ENCODE results near the gene SCG5. TPM values are rescaled to one million over a fixed set of nuclear protein-coding genes. Genes with fewer than 3 reads are reported as not detected.

Gene SCG5
- total RNA-seq, 1 donor from 2014 or later: 4.4 TPM

DNA sequence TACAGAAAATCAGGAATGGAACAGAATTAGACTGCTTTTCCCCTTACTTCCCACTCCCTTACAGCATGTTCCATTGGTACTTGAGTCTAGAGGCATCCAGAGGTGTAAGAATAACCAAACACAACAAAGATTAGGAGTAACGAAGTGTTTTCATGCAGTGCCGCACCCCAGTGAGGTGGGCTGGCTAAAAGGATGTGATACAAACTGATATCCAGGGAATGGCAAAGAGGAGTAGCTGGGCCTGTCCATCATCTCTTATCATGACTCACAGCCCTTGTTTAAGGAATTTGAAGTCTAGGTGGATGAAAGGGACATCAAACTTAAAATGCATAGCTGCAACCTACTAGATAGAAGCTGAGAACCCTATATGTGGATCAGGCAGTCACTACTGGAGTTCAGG is 16.4 kb downstream of the SCG5 start:
- no peak for DNase-seq (ENCODE audit: extremely low read depth, low read depth, low spot score)

DNA sequence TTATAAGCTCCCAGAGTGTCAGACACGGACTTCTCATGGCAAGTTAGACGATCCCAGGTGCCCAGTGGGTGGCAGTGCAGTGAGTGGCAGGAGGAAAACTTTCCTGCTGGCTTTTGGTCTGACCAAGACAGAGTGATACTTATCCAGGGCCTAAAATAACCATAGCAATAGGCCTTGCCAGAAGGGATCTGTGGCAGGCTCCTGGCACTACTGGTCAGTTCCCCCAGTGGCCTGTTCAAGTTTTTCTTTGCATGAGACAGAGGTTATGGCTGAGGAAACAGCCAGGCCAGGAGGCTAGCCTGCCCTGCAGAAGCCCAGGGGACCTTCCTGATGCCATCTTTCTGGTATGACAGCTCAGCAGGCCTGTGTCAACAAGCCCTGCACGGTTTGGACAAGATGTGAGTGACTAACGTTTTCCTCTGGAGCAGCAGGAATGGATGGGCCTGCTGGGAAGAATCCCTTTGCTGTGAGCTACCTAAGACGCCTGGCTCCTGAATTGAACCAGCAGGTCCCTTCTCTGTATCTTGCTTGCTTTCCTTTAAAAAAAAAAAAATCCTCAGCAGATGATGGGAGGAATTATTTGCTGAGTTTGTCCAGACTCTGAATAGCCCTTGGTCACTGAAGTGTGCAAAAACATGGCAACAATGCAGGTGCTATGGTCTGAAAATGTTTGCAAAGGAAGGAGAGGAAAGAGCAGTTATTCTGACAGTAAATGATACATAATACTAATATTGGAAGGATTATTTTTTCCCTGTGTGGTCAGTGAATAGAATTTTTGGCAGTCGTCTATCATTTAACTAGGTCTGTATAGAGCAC is 18.0 kb downstream of the SCG5 start:
- DNase-seq (ENCODE audit: extremely low read depth, low read depth, low spot score): no peak

DNA sequence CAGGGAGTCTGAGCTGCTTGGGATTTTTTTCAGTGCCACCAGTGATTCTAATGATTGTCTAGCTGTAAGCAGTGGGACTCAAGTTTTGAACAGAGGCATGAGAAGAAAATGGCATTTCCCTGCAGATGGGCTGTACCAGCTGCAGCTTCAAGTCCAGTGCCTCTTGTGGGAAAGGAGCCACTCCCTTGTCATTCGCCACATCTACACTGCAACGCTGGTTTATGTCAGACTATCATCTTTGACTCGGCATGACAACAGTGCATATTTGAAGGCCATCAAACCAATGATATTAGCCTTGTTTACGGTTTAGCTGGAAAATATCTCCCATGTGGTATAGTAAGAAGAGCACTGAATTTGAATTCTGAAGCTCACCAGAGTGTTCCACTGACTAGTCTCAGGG is 22.2 kb downstream of the SCG5 start:
- DNase-seq (ENCODE audit: extremely low read depth, low read depth, low spot score): no peak

DNA sequence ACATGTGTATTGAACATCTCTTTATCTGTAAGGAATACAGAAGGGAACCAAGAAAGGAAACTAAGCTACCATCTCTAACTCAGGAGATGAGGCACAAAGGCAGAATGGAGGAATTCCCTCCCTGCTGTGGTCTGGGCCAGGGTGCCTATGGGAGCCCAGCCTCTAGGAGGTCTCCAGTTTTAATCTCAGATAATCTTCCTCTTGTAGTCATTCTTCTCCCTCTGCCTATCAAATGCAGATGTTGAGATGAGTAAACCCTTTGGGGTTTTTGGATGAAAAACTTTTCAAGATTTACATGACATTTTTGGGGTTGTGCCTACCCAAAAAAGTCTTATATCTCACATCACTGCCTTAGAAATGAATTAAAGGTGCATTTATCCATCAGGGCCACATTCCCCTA is 23.3 kb downstream of the SCG5 start:
- DNase-seq (ENCODE audit: extremely low read depth, low read depth, low spot score): no peak

DNA sequence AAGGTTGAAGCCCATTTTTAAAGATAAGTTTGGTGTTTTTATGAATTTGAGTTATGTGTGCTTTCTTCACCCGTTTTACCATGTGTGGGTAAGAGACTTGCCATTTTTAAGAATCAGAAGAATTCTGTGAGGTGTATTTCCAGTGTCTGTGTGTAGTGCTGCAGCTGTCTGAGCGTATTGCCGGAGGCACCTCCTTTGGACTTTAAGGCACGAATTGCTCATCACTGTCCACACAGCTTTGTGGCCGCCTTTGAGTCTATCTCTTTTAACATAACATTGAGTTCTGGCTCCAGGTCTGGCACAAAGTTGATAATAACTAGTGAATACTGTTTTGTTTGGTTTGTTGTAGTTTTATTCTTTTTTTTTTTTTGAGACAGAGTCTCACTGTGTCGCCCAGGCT is 25.8 kb downstream of the SCG5 start:
- no peak for DNase-seq (ENCODE audit: extremely low read depth, low read depth, low spot score)

DNA sequence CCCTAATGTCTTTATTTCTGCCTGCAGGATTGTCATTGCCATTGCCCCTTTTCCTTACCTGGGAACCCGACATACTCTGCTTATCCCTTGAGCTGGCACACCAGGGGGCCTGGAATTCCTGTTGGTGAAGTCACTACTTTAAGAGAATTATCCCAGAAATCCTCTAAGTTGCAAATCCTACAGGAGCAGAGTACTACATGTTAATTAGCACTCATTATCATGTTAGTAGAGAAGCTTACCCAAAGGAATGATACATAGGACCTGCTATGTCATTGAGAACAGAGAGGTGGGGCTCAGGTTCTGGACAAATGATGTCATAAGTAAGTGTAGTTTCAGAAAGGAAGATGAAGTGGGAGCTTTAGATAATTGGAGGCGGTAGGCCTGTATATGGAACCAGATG is 27.4 kb downstream of the SCG5 start:
- DNase-seq (ENCODE audit: extremely low read depth, low read depth, low spot score): no peak

DNA sequence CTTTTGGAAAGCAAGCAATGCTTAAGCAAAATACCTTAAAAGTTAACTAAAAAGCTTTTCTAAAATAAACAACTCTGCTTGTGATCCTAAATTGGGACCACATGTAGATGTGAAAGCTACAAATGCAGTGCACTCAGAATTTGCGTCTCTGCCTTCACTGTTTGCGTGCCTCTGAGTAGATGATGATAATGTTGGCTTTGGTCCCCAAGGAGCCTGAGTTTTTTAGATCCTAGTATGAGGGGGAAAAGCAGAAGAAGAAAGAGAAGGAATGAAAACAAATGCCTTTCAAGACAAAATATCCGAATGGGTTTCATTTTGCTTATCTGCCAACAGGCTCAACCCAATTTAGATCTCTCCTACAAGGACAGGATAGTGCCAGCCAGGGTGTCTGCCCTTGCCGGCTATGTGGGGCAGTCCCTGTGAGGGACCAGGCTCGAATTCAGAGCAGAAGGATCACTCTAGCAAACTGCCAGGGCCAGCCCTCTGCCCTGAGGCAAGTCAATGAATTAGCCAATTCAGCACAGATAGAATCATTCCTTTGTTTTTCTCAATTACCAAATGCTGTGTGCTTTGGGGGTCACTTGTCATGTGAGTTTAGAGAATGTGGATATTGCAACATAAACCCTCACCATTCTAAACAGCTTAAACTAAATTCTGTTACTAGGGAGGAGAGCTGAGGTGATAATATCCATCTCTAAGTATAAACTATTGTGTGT is 28.5 kb downstream of the SCG5 start:
- no peak for DNase-seq (ENCODE audit: extremely low read depth, low read depth, low spot score)

DNA sequence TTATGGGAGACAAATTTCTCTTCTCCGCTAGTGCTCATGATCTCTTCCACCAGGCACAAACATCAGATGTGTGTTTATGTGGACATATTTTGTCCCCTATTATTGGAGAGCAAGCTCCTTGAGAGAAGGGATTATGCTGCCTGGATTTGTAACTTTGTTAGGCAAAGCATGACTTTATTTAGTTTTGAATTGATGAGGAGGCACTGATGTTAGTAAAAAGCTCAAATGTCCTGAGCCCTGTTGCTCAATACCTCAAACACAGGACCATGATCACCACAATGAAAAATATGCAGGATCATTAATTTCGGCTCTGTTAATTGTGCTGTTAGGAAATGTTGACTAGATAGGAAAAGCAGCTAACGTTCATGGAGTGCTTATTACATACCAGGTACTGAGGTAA is 29.1 kb downstream of the SCG5 start:
- DNase-seq (ENCODE audit: extremely low read depth, low read depth, low spot score): no peak

DNA sequence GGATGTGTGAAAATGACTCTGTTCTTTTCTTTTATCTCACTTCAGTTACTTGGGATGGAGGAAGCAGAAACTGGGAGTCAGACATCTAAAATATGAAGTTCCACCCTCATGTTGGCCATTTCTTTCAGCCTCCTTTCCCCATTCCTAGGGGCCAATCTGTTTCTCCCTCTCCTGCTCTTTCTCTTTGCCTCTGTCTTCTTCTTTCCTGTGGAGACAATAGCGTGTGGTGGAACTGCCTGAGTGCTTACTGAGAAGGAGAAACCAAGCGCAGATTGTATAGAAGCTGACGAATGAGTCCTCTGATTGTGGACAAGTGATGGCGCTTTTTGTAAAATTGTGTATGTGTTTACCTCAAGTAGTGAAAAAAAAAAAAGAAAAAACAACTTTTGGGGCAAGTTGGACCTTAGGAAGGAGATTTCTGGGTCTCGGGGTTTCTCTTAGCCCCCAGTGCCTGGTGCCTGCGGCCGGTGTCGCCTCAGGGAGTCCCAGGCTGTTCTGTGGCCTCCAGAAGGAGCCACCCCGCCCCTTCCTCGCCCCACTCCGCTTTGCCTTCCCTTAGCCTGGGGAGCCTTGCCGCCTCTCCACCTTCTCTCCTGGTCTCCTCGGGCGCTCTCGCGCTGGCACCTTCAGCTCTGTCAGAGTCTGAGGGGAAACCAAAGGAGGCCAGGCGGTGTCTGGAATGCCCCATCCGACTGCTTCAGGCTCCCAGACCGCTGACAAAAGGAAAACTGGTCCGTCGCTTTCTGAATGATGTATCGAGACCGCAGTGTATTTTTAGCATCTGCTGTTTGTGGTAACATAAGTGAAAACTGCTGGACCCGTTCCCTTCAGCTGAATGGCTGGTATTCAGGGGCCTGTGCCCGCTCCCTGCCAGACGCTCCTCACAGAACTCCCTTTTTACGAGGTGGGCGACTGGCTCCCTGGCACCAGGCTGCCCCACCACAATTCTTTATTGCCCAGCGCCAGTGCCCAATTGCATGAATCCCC is 30.1 kb downstream of the SCG5 start:
- DNase-seq (ENCODE audit: extremely low read depth, low read depth, low spot score): no peak

DNA sequence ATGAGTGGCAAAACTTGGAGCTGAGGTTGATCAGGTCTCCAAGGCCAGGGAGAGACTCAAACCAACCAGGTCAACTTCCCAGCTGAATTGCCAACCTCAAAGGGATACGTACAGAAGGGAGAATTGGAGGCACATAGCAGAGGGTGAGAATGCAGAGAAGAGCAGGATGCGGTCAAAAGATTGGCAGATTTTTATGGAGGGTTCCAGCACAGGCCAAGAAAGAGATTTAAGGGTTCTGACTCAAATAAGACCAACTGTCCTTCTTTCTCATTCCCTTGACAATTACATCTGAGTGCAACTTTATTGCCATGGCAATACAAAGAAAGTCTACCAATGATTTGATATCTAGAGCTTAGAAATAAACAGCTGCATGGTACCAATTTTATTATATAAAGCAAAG is 33.2 kb downstream of the SCG5 start:
- no peak for DNase-seq (ENCODE audit: extremely low read depth, low read depth, low spot score)

DNA sequence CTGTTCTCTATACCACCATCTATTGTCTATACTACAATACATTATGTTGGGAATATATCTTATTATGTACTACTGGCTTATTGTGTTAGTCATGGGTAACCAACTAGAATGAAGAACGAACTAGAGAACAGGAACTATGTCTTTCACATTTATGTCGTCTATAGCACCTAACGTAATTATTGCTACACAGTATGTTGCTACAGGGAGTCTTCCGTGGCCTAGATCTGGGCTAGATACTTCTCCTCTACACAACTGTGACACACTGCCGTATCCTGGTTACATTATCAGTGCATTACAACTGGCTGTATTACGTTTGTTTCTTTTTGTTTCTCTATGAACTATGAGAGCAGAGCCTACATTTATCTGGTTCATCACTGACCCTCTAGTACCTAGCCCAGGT is 34.0 kb downstream of the SCG5 start:
- DNase-seq (ENCODE audit: extremely low read depth, low read depth, low spot score): no peak

DNA sequence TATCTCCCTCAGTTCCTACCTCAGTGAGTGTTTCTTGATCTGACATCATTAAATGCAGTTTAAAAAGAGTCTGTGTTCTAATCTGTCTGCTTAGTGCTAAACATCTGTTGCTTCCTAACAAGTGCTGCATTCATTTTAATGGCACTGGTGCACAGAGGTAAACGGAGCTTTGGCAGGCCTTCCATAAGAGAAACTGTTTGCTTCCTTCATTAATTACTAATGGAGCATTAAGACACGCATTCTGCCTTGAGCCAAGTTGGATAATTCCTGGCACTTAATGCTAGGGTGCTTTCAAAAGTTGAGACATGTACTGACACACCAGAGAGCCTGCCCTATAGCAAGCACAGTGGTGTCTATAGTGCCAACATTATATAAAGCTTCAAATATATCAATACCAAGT is 34.7 kb downstream of the SCG5 start:
- DNase-seq (ENCODE audit: extremely low read depth, low read depth, low spot score): no peak

DNA sequence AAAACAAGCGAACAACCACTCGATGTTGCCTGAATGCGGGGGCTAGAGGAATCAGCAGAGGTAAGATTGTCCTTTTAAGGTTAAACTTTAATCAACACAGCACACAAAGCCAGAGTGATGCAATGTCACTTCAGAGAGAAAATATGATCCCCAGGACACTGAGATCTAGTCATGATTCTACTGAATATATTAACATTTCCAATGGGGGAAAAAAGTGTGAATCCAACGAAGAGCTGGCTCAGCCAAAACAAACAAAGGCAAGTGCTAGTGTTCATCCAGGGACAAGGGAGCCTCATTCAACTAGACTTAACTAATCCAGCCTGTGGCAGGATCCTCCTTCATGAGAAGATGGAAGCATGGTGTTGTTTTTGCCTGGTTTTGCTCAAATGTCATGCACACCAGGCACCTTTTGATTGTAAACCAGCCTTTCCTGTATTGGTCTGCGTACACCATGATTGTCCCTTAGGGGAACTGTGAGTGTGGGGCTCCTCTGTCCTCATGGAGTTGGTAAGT is 35.8 kb downstream of the SCG5 start:
- DNase-seq (ENCODE audit: extremely low read depth, low read depth, low spot score): no peak

DNA sequence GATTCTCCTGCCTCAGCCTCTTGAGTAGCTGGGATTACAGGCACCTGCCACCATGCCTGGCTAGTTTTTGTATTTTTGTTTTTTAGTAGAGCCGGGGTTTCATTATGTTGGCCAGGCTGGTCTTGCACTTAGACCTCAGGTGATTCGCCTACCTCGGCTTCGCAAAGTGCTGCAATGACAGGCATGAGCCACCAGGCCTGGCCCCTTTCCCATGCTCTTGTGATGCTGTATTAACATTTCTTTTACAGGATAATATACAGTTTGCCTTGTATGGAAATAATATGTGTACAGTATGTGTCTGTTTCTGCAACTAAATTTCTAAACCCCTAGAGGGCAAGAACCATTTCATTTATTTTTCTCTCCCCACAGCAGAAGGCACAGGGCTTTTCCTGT is 37.8 kb downstream of the SCG5 start:
- no peak for DNase-seq (ENCODE audit: extremely low read depth, low read depth, low spot score)

DNA sequence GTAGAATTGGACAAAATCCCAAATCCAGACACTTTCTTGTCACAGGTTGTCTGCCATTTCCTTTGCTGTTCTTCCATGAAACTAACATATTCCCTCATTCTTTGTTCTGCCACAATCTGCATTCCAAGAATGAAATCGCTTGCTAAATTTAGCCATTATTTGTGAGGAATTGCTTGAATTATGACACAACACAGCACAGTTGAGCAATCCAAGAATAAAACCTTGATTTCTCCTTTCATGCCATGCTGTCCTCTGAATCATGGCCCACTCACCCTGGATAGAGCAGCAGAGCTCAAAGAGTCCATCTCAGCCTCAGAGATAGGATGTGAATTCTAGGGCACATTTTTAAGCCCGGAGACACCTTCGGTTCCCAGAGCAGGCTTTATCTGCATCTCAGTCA is 41.1 kb downstream of the SCG5 start:
- DNase-seq (ENCODE audit: extremely low read depth, low read depth, low spot score): no peak

DNA sequence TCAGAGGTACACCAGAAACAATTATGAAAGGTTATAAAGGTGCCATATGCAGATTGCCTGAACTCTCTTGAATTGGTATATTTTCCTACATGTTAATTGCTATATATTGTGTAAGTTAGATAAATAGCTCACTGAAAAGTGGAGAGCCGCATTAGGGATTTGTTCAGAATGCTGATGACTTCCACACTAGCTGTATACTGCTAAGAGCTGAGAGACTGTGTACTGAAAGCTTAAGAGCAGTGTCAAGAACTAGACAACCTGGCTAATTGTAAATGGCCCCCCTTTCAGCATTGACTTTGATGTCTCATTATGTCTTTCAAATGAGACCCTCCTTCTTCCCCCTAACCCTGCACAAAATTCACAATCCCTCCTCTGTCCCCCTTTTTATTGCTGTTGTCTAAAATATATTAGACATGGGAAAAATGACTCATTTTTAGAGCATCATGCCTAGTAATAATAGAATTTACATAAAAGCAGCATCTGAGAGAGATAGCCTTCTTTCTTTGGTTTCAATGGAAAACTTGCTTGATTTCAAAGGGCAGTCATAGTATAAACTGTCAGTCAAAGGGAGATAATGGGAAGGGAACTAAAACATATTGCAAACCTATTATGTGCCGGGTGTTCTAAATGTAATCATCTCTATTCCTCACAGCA is 41.6 kb downstream of the SCG5 start:
- no peak for DNase-seq (ENCODE audit: extremely low read depth, low read depth, low spot score)

DNA sequence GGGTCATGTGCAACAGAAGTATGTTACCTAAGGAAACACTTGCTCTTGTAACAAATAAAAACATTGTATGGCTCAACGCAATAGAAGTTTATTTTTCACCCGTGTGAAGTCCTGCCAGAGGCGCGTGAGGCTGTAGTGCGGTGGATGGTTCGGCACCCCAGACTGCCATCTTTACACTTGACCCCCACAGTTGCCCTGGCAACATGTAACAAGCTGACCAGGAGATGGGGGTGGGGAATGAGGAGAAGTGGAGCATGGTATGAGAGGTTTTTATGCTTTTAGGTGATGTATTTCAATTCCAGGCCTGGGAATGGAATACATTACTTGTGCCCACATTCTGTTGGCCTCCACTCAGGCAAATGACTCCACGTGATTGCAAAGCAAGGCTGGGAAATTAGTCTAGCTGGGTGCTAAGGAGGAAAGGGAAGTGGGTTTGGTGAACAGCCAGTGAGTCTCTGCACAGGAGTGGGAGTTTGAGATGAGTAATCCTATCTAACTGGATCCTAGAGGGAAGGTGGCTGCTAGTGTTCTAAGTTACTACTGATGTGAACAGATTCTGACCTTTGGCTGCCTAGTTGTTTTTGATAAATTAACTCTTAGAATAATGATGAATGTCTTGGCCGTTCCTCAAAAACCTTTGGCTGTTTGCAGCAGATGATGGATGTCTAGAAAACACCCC is 42.5 kb downstream of the SCG5 start:
- DNase-seq (ENCODE audit: extremely low read depth, low read depth, low spot score): no peak

DNA sequence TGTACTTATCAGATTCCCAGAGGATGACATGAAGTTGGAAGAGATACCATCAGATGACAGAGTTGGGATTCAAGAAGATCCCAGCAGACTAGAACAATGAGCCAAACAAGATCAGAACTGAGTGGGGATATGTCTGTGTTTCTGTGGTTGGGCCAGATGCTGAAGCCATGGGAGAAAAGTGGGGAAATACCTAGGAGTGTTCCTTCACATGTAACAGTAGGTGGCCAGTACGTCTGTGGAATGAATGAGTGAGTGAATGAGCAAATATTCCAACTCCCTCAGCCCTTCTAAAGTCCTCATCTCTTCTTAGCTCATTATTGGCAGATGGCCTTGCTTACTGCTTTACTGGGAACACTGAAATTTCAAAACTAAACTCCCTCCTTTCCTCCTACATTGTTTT is 44.1 kb downstream of the SCG5 start:
- no peak for DNase-seq (ENCODE audit: extremely low read depth, low read depth, low spot score)

DNA sequence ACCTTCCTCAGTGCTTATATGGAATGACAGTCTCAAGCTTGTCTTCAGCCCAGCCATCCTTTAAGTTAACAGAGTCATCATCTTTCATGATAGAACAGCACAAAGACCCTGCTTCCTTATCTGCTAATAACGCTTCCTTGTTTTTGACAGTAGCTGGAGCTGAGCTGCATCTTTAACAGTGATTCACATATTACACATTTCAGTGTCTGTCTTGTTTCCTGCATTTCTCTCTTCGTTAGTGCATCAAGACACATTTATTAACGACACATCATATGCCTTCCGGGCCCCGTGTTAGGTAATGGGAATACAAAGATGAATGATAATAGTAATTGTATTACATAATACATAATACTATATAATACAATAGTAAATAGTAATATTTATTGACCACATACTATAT is 46.0 kb downstream of the SCG5 start:
- no peak for DNase-seq (ENCODE audit: extremely low read depth, low read depth, low spot score)

DNA sequence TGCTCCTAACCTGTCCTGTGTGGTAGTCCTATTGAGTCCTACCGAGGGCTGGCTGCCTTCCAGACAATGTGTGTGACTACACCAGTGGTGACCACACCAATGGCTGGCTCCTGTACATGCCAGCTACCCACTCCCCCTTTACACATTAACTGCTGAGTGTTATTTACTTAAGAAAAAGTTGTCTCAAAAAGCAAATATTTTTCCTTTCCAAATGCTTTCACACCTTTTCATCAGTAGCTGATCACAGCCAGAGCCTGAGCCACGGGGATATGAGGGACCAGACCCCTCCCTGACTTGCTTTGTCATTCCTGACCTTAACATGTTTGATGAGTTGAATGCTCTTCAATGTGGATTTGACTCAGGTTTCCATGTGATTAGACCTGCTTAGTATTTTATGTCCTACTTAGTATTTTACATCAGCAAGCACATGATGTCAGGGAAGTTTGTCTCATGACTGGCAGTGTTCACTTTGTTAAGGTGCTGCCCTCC is 46.7 kb downstream of the SCG5 start:
- DNase-seq (ENCODE audit: extremely low read depth, low read depth, low spot score): no peak
